ENCODE measurements around the gene CFAP410. TPM values are rescaled to one million over a fixed set of nuclear protein-coding genes. Genes with fewer than 3 reads are reported as not detected.

The CFAP410 gene
- total and polyA plus RNA-seq, 2 of the 13 experiments (the other 11 are each of a cell fraction or from before 2014, with no cell fraction given), result 8.0 to 20.1 TPM

GRCh38 chr21:44295646-44296045, 43.5 kb downstream of the CFAP410 start:
- Histone ChIP-seq H3K4me1 (ENCODE audit: insufficient read depth, low read length) (peaks cover 43% of the 10 kb centered on the region), H3K36me3 (replicated peaks in 1 of 2; ENCODE audit: control insufficient read depth in 1 of 2, insufficient read depth in 2 of 2, low read length in 2 of 2) (no peaks in the 10 kb centered on the region), H3K27ac (ENCODE audit: extremely low read length, insufficient read depth, low read length) (no peak overlapping the region), H3K4me2 (ENCODE audit: low read depth, low read length) (peak overlapping the region; percentile 67; the same call in 1 of the 2 replicates), H3K9me3 (ENCODE audit: low read length) (no peaks in the 10 kb centered on the region), H3K79me2 (ENCODE audit: insufficient read depth, low read length) (peaks cover 2% of the 10 kb centered on the region), H3K27me3 (ENCODE audit: control insufficient read depth in 1 of 2, insufficient read depth in 2 of 2, low read length in 2 of 2) (peaks cover 11 to 41% of the 10 kb centered on the region in 2 experiments), H4K20me1 (ENCODE audit: insufficient read depth, low read length) (no peaks in the 10 kb centered on the region), H3K9ac (ENCODE audit: insufficient read depth, low read depth, low read length) (no peak overlapping the region), H2AFZ (ENCODE audit: low read length) (no peak overlapping the region), H3K4me3 (replicated peaks in 1 of 3; ENCODE audit: insufficient read depth in 1 of 3, low read depth in 2 of 3, low read length in 3 of 3) (peak overlapping the region in 1 of 3 experiments; percentile 61; a peak in 1 of 6 replicates)
- ChIA-PET POLR2A (no interaction called here), CTCF (ENCODE audit: low intra/inter-chr PET ratio, low total read pairs) (no interaction called here)
- WGBS (ENCODE audit: low lambda C conversion rate), result 0% methylated on average over 2 of the region's 10 CpGs
- intact Hi-C loops (cut with micrococcal nuclease; ENCODE audit: unreplicated experiment), result no loop called here
- in situ Hi-C loops (cut with HindIII; ENCODE audit: extremely low pct_ligation_motif_present, low pct_unique_long_range_greater_than_20kb), result no loop called here
- no TSS peak for BruUV-seq (replicated peaks)
- peak; percentile 1; the same call in 1 of the 3 replicates for ATAC-seq
- no peak for DNase-seq (ENCODE audit: low spot score)
- no peak for TF ChIP-seq ZNF709 (CRISPR knock-in tag; IDR thresholded peaks at IDR 0.05)
- no peak for TF ChIP-seq BRCA1 (CRISPR knock-in tag; IDR thresholded peaks at IDR 0.05)
- TF ChIP-seq NFE2L2 (IDR thresholded peaks at IDR 0.05; ENCODE audit: low read length), result no peak
- no peak for TF ChIP-seq SMARCC2 (IDR thresholded peaks at IDR 0.05)
- no peak for TF ChIP-seq ZNF841 (CRISPR knock-in tag; IDR thresholded peaks at IDR 0.05; ENCODE audit: borderline replicate concordance)
- TF ChIP-seq RXRA (CRISPR knock-in tag; IDR thresholded peaks at IDR 0.05), result no peak
- TF ChIP-seq, protein P1, sequence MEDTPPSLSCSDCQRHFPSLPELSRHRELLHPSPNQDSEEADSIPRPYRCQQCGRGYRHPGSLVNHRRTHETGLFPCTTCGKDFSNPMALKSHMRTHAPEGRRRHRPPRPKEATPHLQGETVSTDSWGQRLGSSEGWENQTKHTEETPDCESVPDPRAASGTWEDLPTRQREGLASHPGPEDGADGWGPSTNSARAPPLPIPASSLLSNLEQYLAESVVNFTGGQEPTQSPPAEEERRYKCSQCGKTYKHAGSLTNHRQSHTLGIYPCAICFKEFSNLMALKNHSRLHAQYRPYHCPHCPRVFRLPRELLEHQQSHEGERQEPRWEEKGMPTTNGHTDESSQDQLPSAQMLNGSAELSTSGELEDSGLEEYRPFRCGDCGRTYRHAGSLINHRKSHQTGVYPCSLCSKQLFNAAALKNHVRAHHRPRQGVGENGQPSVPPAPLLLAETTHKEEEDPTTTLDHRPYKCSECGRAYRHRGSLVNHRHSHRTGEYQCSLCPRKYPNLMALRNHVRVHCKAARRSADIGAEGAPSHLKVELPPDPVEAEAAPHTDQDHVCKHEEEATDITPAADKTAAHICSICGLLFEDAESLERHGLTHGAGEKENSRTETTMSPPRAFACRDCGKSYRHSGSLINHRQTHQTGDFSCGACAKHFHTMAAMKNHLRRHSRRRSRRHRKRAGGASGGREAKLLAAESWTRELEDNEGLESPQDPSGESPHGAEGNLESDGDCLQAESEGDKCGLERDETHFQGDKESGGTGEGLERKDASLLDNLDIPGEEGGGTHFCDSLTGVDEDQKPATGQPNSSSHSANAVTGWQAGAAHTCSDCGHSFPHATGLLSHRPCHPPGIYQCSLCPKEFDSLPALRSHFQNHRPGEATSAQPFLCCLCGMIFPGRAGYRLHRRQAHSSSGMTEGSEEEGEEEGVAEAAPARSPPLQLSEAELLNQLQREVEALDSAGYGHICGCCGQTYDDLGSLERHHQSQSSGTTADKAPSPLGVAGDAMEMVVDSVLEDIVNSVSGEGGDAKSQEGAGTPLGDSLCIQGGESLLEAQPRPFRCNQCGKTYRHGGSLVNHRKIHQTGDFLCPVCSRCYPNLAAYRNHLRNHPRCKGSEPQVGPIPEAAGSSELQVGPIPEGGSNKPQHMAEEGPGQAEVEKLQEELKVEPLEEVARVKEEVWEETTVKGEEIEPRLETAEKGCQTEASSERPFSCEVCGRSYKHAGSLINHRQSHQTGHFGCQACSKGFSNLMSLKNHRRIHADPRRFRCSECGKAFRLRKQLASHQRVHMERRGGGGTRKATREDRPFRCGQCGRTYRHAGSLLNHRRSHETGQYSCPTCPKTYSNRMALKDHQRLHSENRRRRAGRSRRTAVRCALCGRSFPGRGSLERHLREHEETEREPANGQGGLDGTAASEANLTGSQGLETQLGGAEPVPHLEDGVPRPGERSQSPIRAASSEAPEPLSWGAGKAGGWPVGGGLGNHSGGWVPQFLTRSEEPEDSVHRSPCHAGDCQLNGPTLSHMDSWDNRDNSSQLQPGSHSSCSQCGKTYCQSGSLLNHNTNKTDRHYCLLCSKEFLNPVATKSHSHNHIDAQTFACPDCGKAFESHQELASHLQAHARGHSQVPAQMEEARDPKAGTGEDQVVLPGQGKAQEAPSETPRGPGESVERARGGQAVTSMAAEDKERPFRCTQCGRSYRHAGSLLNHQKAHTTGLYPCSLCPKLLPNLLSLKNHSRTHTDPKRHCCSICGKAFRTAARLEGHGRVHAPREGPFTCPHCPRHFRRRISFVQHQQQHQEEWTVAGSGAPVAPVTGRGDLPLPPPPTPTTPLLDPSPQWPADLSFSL (CRISPR knock-in tag; IDR thresholded peaks at IDR 0.05), result no peak
- no peak for TF ChIP-seq BRF2 (CRISPR knock-in tag; IDR thresholded peaks at IDR 0.05)
- TF ChIP-seq TRIM24 (CRISPR knock-in tag; IDR thresholded peaks at IDR 0.05), result no peak
- TF ChIP-seq ZKSCAN8 (CRISPR knock-in tag; IDR thresholded peaks at IDR 0.05; ENCODE audit: borderline replicate concordance), result no peak
- TF ChIP-seq DMAP1 (CRISPR knock-in tag; IDR thresholded peaks at IDR 0.05), result no peak
- TF ChIP-seq ZXDC (CRISPR knock-in tag; IDR thresholded peaks at IDR 0.05), result no peak
- FAIRE-seq, result no peak
